Femur (tissue), 1 donor: ENCODE results near the gene DTD1.

Experiments used
- DNase-seq: peaks from one replicate; pipeline ENCODE4 v3.0.0-alpha.2; 2017

The DTD1 gene

DNA sequence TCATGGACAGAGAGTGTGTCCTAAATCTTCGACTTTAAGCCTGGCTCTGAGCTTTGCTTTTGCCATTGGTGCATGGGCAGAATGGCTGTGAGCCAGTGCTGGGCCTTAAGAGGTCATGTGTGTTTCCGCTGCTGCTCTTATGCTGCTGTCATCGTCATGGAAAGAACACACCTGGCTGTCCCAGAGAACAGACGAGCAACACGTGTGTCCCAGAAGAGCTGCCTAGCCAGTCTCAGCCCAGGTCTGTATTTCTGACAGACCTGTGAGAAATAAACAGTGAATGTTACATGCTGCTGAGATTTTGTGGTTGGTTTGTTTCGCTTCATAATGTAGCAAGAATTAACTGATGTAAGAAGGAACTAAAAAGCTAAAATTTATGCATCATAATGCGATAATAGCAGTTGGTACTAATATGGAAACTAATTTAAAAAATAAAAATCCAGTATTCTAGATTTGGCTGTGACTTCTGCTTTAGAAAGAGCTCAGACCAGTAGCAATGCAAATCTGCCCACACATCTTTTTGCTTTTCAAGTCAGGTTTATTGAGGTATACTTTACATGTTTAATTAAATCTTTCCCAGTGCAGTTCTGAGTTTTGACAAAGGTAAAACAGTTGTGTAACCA, 214.3 kb downstream of the DTD1 start:
- DNase-seq = no peak

DNA sequence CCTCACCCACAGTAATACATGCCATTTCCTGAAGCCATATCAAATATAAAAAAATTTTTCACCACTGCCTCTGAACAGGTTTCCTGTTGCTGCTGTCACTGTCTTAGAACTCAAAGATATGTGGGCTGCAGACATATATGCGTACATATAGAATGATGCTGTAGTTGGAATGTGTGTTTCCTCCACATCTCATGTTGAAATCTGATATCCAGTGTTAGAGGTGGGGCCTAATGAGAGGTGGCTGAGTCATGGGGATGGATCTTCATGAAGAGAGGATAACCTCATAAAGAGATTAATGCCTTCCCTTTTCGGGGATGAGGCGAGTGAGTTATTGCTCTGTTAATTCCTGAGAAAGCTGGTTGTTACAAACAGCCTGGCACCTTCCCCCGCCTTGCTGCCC, 218.0 kb downstream of the DTD1 start:
- DNase-seq = no peak

DNA sequence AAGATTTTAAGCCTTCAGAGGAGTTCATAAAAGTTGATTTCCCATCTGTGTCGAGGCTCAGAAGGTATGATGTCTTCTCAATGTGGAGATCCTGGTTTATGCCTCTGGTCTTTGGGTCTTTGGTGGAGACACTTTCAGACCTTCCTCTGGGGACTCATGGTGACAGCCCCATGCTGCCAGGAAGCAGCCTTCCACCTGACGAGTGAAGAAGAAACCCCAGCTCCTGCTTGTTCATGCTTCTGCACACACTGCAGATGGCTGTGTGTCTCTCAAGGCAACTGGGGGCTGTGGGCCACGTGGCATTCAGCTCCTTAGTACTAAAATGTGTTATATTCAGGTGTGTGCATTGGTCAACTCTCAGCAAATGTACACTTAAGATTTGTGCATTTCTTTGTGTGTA, 220.9 kb downstream of the DTD1 start:
- no peak for DNase-seq

DNA sequence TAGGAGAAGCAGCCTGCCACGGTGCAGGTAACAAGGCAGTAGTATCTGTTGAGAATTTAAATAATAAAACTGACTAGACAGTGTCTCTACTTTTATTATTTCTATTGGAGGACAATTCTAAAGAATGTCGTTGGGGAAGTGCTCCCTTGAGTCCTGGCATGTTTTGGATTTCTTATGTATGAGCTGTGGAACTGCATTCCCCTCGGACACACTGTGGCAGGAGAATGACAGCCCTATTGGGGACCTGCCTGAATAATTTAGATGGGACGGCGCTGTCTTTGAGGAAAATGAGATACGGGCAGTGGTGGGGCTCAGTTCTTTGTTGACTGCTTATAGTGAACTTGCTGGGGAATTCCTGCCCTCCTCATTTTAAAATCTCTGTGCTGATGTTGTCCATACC, 223.3 kb downstream of the DTD1 start:
- DNase-seq = no peak

DNA sequence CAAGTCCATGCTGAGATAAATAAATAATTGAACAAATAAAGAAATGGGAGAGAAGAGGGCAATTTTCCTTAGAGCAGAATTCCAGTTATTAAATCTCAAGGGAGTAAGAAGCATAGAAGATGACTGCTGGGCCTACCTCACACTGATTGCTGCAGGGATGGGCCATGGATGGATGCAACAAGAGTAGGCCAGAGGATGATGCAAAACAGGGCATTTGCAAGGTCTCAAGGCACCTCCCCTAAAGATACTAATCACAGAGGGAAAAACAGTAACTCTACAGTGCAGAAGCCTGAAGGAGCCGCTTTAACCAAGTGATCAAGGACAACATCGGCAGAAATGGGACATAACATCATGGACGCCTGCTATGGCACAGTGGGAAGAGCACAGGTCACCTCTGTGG, 224.1 kb downstream of the DTD1 start:
- no peak for DNase-seq

DNA sequence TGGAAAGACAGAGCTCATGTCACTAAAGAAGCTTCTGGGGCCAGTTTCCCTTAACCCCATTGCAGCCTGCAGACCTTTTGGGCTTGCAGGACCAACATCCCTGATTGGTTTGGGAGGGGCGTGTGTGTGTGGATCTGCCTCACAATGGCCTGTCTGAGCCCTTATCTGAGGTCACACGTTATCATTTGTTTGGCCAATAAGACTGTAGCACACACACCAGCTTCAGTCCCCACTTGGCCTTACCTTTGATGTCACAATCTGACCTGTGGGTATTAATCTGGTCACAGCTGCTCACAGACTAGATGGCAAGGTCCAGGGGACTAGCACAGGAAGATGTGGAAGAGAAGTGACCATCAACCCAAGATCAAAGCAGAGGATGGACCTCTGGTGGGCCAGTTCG, 225.6 kb downstream of the DTD1 start, which contains the start of gene SCP2D1:
TSS of gene SCP2D1 (plus strand) at position 301 of the 400 bp plus-strand sequence. CDS start at position 334, 33 bp downstream.
- DNase-seq = no peak

DNA sequence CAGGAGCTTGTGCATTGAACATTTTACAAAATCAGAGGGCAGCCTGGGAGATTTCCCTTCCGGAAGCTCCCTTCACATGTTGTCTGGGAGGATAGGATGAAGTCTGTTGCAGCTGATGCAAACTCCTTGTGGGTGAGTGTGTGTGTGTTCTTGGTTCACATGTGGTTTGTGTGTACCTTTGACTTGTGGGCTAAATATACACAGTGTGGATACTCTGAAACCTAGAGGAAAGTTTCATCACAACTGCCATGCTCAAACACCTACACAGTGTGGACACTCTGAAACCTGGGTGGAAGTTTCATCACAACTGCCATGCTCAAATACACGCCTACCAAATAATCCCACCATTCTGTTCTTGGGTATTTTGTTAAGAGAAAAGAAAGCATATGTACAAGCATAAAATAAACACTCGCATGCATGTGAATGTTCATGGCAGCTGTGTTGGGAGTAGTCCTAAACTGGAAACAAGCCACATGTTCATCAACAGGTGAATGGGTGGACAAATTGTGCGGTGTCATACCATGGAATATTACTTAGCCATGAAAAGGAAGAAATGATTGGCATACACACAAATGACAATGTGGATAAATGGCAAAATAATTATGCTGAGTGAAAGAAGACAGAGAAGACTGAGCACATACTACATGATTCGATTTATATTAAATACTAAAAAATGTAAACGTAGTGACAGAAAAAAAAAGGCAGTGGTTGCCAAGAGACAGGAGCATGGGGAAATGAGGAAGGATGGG, 227.5 kb downstream of the DTD1 start:
- no peak for DNase-seq
